Measurements from ENCODE around the gene FAM186B.

Gene FAM186B

DNA sequence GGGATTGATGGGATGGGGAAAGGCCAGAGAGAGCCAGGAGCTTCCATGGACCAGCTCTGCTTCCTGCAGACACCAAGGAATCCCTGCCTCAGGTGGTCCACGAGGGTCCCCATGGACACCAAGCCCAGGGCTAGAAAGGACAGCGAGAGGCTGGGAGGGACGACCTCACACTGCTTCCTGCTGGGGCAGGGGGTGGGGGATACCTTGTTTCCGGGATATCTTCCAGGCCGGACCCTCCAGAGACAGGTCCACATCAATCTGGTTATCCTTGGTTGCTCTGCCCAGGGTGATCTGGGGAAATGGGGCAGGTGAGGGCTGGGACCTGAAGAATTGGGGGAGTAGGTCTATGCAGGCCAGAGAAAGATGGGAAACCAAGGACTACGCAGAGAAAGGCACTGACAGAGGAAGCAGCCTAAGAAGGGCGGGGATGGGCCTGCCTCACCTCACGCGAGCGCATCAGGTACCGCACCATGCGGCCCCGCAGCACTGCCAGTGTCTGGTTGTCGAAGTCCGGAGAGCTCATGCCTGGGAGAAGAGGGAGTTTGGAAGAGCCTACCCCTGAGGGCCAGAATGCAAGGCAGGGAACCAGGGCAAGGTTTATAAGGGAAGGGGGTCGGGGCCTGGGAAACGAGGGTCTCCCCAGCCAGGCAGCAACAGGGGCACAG lies 46.3 kb downstream of the FAM186B start:
- Histone ChIP-seq H3K4me3 (ENCODE audit: low read depth, low read length) (no peak overlapping the region), H3K36me3 (ENCODE audit: control insufficient read depth in 2 of 2, insufficient read depth in 1 of 2, low read length in 2 of 2) (peaks cover 11 to 82% of the 10 kb centered on the region in 2 experiments), H3K27ac (ENCODE audit: extremely low read depth, low read depth, low read length) (no peak overlapping the region), H3K4me1 (ENCODE audit: control insufficient read depth, insufficient read depth, low read length) (no peaks in the 10 kb centered on the region), H3K9me3 (ENCODE audit: control insufficient read depth, insufficient read depth, low read depth, low read length) (no peaks in the 10 kb centered on the region)
- TF ChIP-seq RBAK (tag by site-specific recombination; IDR thresholded peaks at IDR 0.05): no peak
- TF ChIP-seq ZNF221 (tag by site-specific recombination; IDR thresholded peaks at IDR 0.05; ENCODE audit: borderline replicate concordance): no peak
- TF ChIP-seq ZNF398 (tag by site-specific recombination; IDR thresholded peaks at IDR 0.05): no peak
- TF ChIP-seq ZNF350 (tag by site-specific recombination; IDR thresholded peaks at IDR 0.05): no peak
- no peak for TF ChIP-seq ZBTB48 (tag by site-specific recombination; IDR thresholded peaks at IDR 0.05)
- no peak for TF ChIP-seq GFI1B (tag by site-specific recombination; IDR thresholded peaks at IDR 0.05)
- no peak for TF ChIP-seq ZNF114 (tag by site-specific recombination; IDR thresholded peaks at IDR 0.05)
- no peak for TF ChIP-seq ZSCAN30 (tag by site-specific recombination; IDR thresholded peaks at IDR 0.05)
- no peak for TF ChIP-seq ZNF692 (tag by site-specific recombination; IDR thresholded peaks at IDR 0.05)
- TF ChIP-seq ZNF280C (tag by site-specific recombination; IDR thresholded peaks at IDR 0.05): no peak
- no peak for TF ChIP-seq PRDM4 (tag by site-specific recombination; IDR thresholded peaks at IDR 0.05)
- no peak for TF ChIP-seq ZNF146 (tag by site-specific recombination; IDR thresholded peaks at IDR 0.05)
- no peak for TF ChIP-seq ZNF132 (tag by site-specific recombination; IDR thresholded peaks at IDR 0.05; ENCODE audit: borderline replicate concordance)
- POLR2A ChIA-PET: interaction anchor here (1.5 kb wide), 1 partner anchor 64 kb away, joined by 4 read pairs; the partner anchor contains the start of gene PRPF40B
- CTCF ChIA-PET: interaction anchor here (0.7 to 4.1 kb wide), 2 partner anchors 78 to 200 kb away, joined by 3 to 15 read pairs; no protein-coding TSS in a partner anchor

- ChIA-PET POLR2A (interaction anchor here (0.5 kb wide), 1 partner anchor 50 kb away, joined by 7 read pairs; no protein-coding TSS in a partner anchor), CTCF (interaction anchor here (0.7 to 4.1 kb wide), 3 partner anchors 22 to 199 kb away, joined by 3 to 15 read pairs (median 4); no protein-coding TSS in a partner anchor)
- no peaks in the 10 kb centered on the region for H3K4me1 ChIP-seq (ENCODE audit: control insufficient read depth, insufficient read depth, low read length)
- H3K4me3 ChIP-seq (ENCODE audit: low read depth, low read length): no peak overlapping the region
- TF ChIP-seq ZNF768 (tag by site-specific recombination; IDR thresholded peaks at IDR 0.05) (no peak), ZNF785 (tag by site-specific recombination; IDR thresholded peaks at IDR 0.05) (no peak), ZNF114 (tag by site-specific recombination; IDR thresholded peaks at IDR 0.05) (no peak), ZNF513 (tag by site-specific recombination; IDR thresholded peaks at IDR 0.05) (no peak), ZNF292 (tag by site-specific recombination; IDR thresholded peaks at IDR 0.05; ENCODE audit: borderline replicate concordance, low read depth) (no peak), ZBTB17 (tag by site-specific recombination; IDR thresholded peaks at IDR 0.05) (no peak), ZNF133 (tag by site-specific recombination; IDR thresholded peaks at IDR 0.05) (no peak), ZNF514 (tag by site-specific recombination; IDR thresholded peaks at IDR 0.05) (no peak)
- no peak overlapping the region for H3K27ac ChIP-seq (ENCODE audit: extremely low read depth, low read depth, low read length)
- peaks cover 11 to 76% of the 10 kb centered on the region in 2 experiments for H3K36me3 ChIP-seq (ENCODE audit: control insufficient read depth in 2 of 2, insufficient read depth in 1 of 2, low read length in 2 of 2)
- no peaks in the 10 kb centered on the region for H3K9me3 ChIP-seq (ENCODE audit: control insufficient read depth, insufficient read depth, low read depth, low read length)
Measured at GRCh38 chr12:49558526-49558925, 46.9 kb downstream of the FAM186B start.

Measured in HEK293 (cell line).